Pancreas (tissue), 10 donors: ENCODE results near the gene TRIM42. TPM values are rescaled to one million over a fixed set of nuclear protein-coding genes. Genes with fewer than 3 reads are reported as not detected.

Source experiments
- ATAC-seq, 4 donors: fragments of 200-7000 bp; cut with Tn5 transposase; one replicate each; pipeline versions ENCODE4 v1.8.0 to v1.9.1; 2020; ENCODE audit warnings: mild to moderate bottlenecking in 4 of 4, moderate library complexity in 4 of 4
- DNase-seq, 6 donors: peaks; one replicate each; pipeline ENCODE4 v3.0.0-alpha.2; 2020
- FAIRE-seq: peaks from 2 replicates; lab custom pipeline; 2012; peaks lifted over from hg19 to GRCh38; lab: Jason Lieb, UNC
- H3K27ac ChIP-seq, 4 donors: fragments of 200-600 bp; sonication (generic); 1 replicate in 3 of 4; 2 replicates in 1 of 4; pipeline versions ENCODE4 v1.5.0 to v1.8.0; 2020
- H3K27me3 ChIP-seq, 4 donors: fragments of 200-600 bp; one replicate each; pipeline ENCODE4 v1.8.0; 2021
- H3K36me3 ChIP-seq, 3 donors: fragments of 200-600 bp; sonication (generic) in 1 of 3; one replicate each; pipeline versions ENCODE4 v1.5.0 to v1.8.0; 2020 to 2021
- H3K4me1 ChIP-seq, 3 donors: fragments of 200-600 bp; one replicate each; pipeline ENCODE4 v1.8.0; 2021
- H3K4me3 ChIP-seq, 4 donors: fragments of 200-600 bp; sonication (generic) in 2 of 4; one replicate each; pipeline versions ENCODE4 v1.5.0 to v1.8.0; 2020 to 2021
- H3K9me3 ChIP-seq, 4 donors: fragments of 200-600 bp; one replicate each; pipeline ENCODE4 v1.8.0; 2021
- CTCF ChIP-seq, 4 donors: fragments of 200-600 bp; sonication (generic) in 3 of 4; IDR thresholded peaks; one replicate each; pipeline versions ENCODE4 v1.5.0 to v1.8.0; 2021; ENCODE audit warnings: antibody characterized with exemption in 4 of 4
- WGBS, 2 donors: extraction: QIAGEN DNeasy Blood & Tissue Kit; methylation state at CpG; one replicate each; pipeline ENCODE4 v1.1.7; 2013; 5-methylcytosine and 5-hydroxymethylcytosine counted together
- intact Hi-C, 3 donors: fragments of 100-400 bp; cut with DNase I; formaldehyde crosslinking; loops; one replicate each; pipeline versions ENCODE4 v1.11.1 to v1.14.2; 2022
- polyA plus RNA-seq, 2 donors: library from polyadenylated mRNA; stranded (reverse); fragments of 200-250 nt; gene quantifications; one replicate each; pipeline ENCODE4 v1.2.3, GENCODE V29; 2013
- total RNA-seq, 6 donors: library from RNA; stranded (reverse); fragmentation: NEBNext Ultra II Directional in 4 of 6; extraction: Animal tissue kit (Norgen Biotek cat#: 25700) in 4 of 6; gene quantifications; one replicate each; pipeline versions ENCODE4 v1.2.1 to v1.2.4, GENCODE V29; 2021 to 2023
- donor health status: healthy with polysubstance abuse.
- donor health status: DM: no; HTN: no; CAD: no; lungs with moderate emphysema.
- donor health status: DM: no; HTN: no; CAD: no.
- donor health status: control.
- donor health status: control.
- donor health status: Bipolar disorder and iron deficiency.
- donor health status: DM: yes; HTN: yes; CAD: no.
- donor health status: DM: no; HTN: no; CAD: no.
- donor health status: DM: no; HTN: no; CAD: no.
- donor health status: DM: yes; HTN: yes; CAD: no.

The TRIM42 gene
- total and polyA plus RNA-seq, 8 donors = not detected

DNA sequence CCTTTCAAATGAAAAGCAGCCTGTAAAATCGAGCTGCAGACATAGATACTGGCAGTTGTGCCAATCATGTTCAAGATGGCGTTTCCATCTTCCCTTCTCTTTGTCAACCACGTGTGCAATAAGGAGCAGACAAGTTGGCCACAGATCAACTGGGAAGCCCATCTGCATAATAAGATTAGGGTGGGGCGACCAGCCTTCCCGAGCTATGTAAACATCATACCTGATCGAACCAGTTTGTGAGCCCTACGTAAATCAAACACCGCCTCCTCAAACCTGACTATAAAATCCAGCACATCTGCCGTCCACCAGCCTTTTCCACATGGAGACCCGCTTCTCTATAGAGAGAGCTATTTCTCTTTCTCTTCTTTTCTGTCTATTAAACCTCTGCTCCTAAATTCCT, 37.2 kb downstream of the TRIM42 start:
- Histone ChIP-seq H3K4me3 (no peak overlapping the region), H3K36me3 (no peaks in the 10 kb centered on the region), H3K9me3 (no peaks in the 10 kb centered on the region), H3K27ac (no peak overlapping the region), H3K4me1 (no peaks in the 10 kb centered on the region), H3K27me3 (no peaks in the 10 kb centered on the region)
- peak in 1 of 4 donors; percentile 51 for ATAC-seq
- no peak for DNase-seq
- TF ChIP-seq CTCF (IDR thresholded peaks at IDR 0.05) = no peak
- WGBS, 2 donors = 34 to 48% methylated on average over 10 of the region's 10 CpGs
- no peak for FAIRE-seq
- intact Hi-C loops = no loop called here

GRCh38 chr3:140717921-140718320, 40.1 kb downstream of the TRIM42 start:
- Histone ChIP-seq H3K27me3 (no peaks in the 10 kb centered on the region), H3K4me3 (no peak overlapping the region), H3K36me3 (no peaks in the 10 kb centered on the region), H3K27ac (no peak overlapping the region), H3K9me3 (no peaks in the 10 kb centered on the region), H3K4me1 (no peaks in the 10 kb centered on the region)
- DNase-seq (no peak), ATAC-seq (peak in 1 of 4 donors; percentile 42), FAIRE-seq (no peak)
- intact Hi-C loops = no loop called here
- WGBS, 2 donors = 75 to 83% methylated on average over 3 of the region's 3 CpGs
- no peak for TF ChIP-seq CTCF (IDR thresholded peaks at IDR 0.05)

DNA sequence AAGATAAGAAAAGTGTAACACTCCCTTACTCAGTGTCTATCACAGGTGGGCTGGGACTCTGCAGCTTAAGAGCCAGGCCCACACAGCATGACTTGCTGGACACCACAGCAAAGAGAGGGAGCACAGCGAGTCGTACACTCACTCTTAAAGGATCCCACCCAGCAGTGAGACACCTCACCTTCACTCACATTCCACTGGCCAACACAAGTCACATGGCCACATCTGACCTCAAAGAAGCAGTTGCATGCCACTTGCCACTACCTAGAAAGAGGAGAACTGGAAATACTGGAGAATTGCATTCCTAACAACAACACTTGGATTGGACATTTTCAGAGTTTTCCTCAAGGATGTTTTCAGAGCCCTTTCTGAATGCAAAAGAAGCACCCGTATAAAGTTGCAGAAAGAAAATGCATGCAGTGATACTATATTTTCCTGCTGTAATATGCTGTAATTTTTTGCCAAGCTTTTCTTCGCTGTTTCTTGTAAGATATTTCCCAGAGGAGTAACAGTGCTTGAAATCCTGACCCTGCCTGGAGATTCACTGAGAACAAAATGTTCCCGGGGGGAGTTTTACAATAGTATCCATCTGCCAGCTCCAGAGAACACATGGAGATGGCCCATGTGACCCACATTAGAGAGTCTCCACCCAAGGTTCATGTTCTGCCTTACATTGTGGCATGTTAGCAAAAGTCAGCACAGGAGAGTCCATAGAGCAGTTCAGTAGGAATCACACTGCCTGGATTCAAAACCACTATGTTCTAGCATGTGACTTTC, 42.2 kb downstream of the TRIM42 start:
- FAIRE-seq = no peak
- WGBS, 2 donors = 74 to 81% methylated on average over 5 of the region's 5 CpGs

DNA sequence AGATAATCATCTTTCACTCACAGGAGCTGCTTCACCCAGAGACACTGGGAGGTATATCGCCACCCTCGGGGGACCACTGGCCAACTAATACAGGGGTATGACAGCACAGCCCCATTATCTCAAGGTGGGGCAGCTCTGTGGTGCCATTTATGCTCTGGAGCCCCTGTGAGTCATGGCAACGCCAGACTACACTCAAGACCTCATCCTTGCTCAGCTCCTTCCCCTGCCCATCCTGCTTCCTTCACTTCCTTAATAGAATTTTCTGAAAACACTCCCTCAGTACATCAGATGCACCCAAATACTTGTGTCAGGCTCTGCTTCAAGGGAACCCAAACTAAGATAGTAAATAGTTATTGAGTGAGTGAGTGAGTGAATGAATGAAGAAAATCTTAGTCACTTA, 45.7 kb downstream of the TRIM42 start:
- DNase-seq (no peak), ATAC-seq (no peak), FAIRE-seq (no peak)
- Histone ChIP-seq H3K27me3 (no peaks in the 10 kb centered on the region), H3K9me3 (no peaks in the 10 kb centered on the region), H3K27ac (no peak overlapping the region), H3K4me3 (no peak overlapping the region), H3K36me3 (no peaks in the 10 kb centered on the region), H3K4me1 (no peaks in the 10 kb centered on the region)
- TF ChIP-seq CTCF (IDR thresholded peaks at IDR 0.05) = no peak
- intact Hi-C loops = no loop called here
- WGBS, 2 donors = 71 to 84% methylated on average over 3 of the region's 3 CpGs

More for the DNA sequence above, 42.2 kb downstream of the TRIM42 start:
- ATAC-seq (peak in 2 of 4 donors; percentile 40 to 55), DNase-seq (no peak)
- TF ChIP-seq CTCF (IDR thresholded peaks at IDR 0.05) = no peak
- H3K27me3 ChIP-seq = no peaks in the 10 kb centered on the region
- H3K4me1 ChIP-seq = no peaks in the 10 kb centered on the region
- H3K9me3 ChIP-seq = no peaks in the 10 kb centered on the region
- no peak overlapping the region for H3K27ac ChIP-seq
- no peak overlapping the region for H3K4me3 ChIP-seq
- intact Hi-C loops = no loop called here
- no peaks in the 10 kb centered on the region for H3K36me3 ChIP-seq
